Measurements from ENCODE around the gene CDH6.

CDH6 gene

GRCh38 chr5:31362931-31363568, 169.6 kb downstream of the CDH6 start:
- Histone ChIP-seq H3K9me3 (ENCODE audit: insufficient read depth, low read depth, low read length) (no peaks in the 10 kb centered on the region), H3K36me3 (ENCODE audit: insufficient read depth, low read depth, low read length) (no peaks in the 10 kb centered on the region), H3K27me3 (ENCODE audit: insufficient read depth, low read length) (no peaks in the 10 kb centered on the region), H3K27ac (ENCODE audit: low read length) (no peak overlapping the region), H3K9ac (ENCODE audit: low read depth, low read length) (no peak overlapping the region), H3K4me3 (ENCODE audit: low read length) (no peak overlapping the region), H3K4me1 (ENCODE audit: insufficient read depth, low read length) (peaks cover 10% of the 10 kb centered on the region)

- no peaks in the 10 kb centered on the region for H3K9me3 ChIP-seq (ENCODE audit: insufficient read depth, low read depth, low read length)
- H3K36me3 ChIP-seq (ENCODE audit: insufficient read depth, low read depth, low read length), result no peaks in the 10 kb centered on the region
- H3K4me1 ChIP-seq (ENCODE audit: insufficient read depth, low read length), result peaks cover 10% of the 10 kb centered on the region
- no peak overlapping the region for H3K4me3 ChIP-seq (ENCODE audit: low read length)
- no peak overlapping the region for H3K27ac ChIP-seq (ENCODE audit: low read length)
- no peaks in the 10 kb centered on the region for H3K27me3 ChIP-seq (ENCODE audit: insufficient read depth, low read length)
- no peak overlapping the region for H3K9ac ChIP-seq (ENCODE audit: low read depth, low read length)
Observed at GRCh38 chr5:31364881-31365636, 171.6 kb downstream of the CDH6 start.

- no peak overlapping the region for H3K9ac ChIP-seq (ENCODE audit: low read depth, low read length)
- H3K4me1 ChIP-seq (ENCODE audit: insufficient read depth, low read length), result peaks cover 10% of the 10 kb centered on the region
- no peaks in the 10 kb centered on the region for H3K27me3 ChIP-seq (ENCODE audit: insufficient read depth, low read length)
- H3K36me3 ChIP-seq (ENCODE audit: insufficient read depth, low read depth, low read length), result no peaks in the 10 kb centered on the region
- no peak overlapping the region for H3K27ac ChIP-seq (ENCODE audit: low read length)
- no peak overlapping the region for H3K4me3 ChIP-seq (ENCODE audit: low read length)
- no peaks in the 10 kb centered on the region for H3K9me3 ChIP-seq (ENCODE audit: insufficient read depth, low read depth, low read length)
Observed at GRCh38 chr5:31365776-31366175, 172.3 kb downstream of the CDH6 start.

- H3K36me3 ChIP-seq (ENCODE audit: insufficient read depth, low read depth, low read length), result no peaks in the 10 kb centered on the region
- H3K4me1 ChIP-seq (ENCODE audit: insufficient read depth, low read length), result peaks cover 8% of the 10 kb centered on the region
- H3K27me3 ChIP-seq (ENCODE audit: insufficient read depth, low read length), result no peaks in the 10 kb centered on the region
- no peak overlapping the region for H3K4me3 ChIP-seq (ENCODE audit: low read length)
- H3K27ac ChIP-seq (ENCODE audit: low read length), result no peak overlapping the region
- H3K9ac ChIP-seq (ENCODE audit: low read depth, low read length), result no peak overlapping the region
- H3K9me3 ChIP-seq (ENCODE audit: insufficient read depth, low read depth, low read length), result no peaks in the 10 kb centered on the region
Observed at GRCh38 chr5:31366941-31367340, 173.5 kb downstream of the CDH6 start.

GRCh38 chr5:31372124-31372523, 178.6 kb downstream of the CDH6 start:
- Histone ChIP-seq H3K27me3 (ENCODE audit: insufficient read depth, low read length) (no peaks in the 10 kb centered on the region), H3K27ac (ENCODE audit: low read length) (no peak overlapping the region), H3K4me1 (ENCODE audit: insufficient read depth, low read length) (no peaks in the 10 kb centered on the region), H3K4me3 (ENCODE audit: low read length) (no peak overlapping the region), H3K9ac (ENCODE audit: low read depth, low read length) (no peak overlapping the region), H3K36me3 (ENCODE audit: insufficient read depth, low read depth, low read length) (no peaks in the 10 kb centered on the region), H3K9me3 (ENCODE audit: insufficient read depth, low read depth, low read length) (no peaks in the 10 kb centered on the region)

GRCh38 chr5:31375999-31376720, 182.7 kb downstream of the CDH6 start:
- no peak overlapping the region for H3K4me3 ChIP-seq (ENCODE audit: low read length)
- H3K27me3 ChIP-seq (ENCODE audit: insufficient read depth, low read length), result no peaks in the 10 kb centered on the region
- H3K36me3 ChIP-seq (ENCODE audit: insufficient read depth, low read depth, low read length), result no peaks in the 10 kb centered on the region
- no peak overlapping the region for H3K9ac ChIP-seq (ENCODE audit: low read depth, low read length)
- H3K4me1 ChIP-seq (ENCODE audit: insufficient read depth, low read length), result no peaks in the 10 kb centered on the region
- H3K27ac ChIP-seq (ENCODE audit: low read length), result no peak overlapping the region
- no peaks in the 10 kb centered on the region for H3K9me3 ChIP-seq (ENCODE audit: insufficient read depth, low read depth, low read length)

GRCh38 chr5:31377274-31377946, 183.9 kb downstream of the CDH6 start:
- Histone ChIP-seq H3K9ac (ENCODE audit: low read depth, low read length) (no peak overlapping the region), H3K9me3 (ENCODE audit: insufficient read depth, low read depth, low read length) (no peaks in the 10 kb centered on the region), H3K27ac (ENCODE audit: low read length) (no peak overlapping the region), H3K4me3 (ENCODE audit: low read length) (no peak overlapping the region), H3K36me3 (ENCODE audit: insufficient read depth, low read depth, low read length) (no peaks in the 10 kb centered on the region), H3K4me1 (ENCODE audit: insufficient read depth, low read length) (peaks cover 7% of the 10 kb centered on the region; the same call in 1 of the 2 replicates), H3K27me3 (ENCODE audit: insufficient read depth, low read length) (no peaks in the 10 kb centered on the region)

- Histone ChIP-seq H3K4me1 (ENCODE audit: insufficient read depth, low read length) (peaks cover 14% of the 10 kb centered on the region; the same call in 1 of the 2 replicates), H3K36me3 (ENCODE audit: insufficient read depth, low read depth, low read length) (no peaks in the 10 kb centered on the region), H3K4me3 (ENCODE audit: low read length) (no peak overlapping the region), H3K27ac (ENCODE audit: low read length) (no peak overlapping the region), H3K9me3 (ENCODE audit: insufficient read depth, low read depth, low read length) (no peaks in the 10 kb centered on the region), H3K9ac (ENCODE audit: low read depth, low read length) (no peak overlapping the region), H3K27me3 (ENCODE audit: insufficient read depth, low read length) (no peaks in the 10 kb centered on the region)
Observed at GRCh38 chr5:31378136-31378535, 184.7 kb downstream of the CDH6 start.
